HEK293 (cell line): ENCODE measurements around the gene CHMP4B.

ENCODE experiments used
- CTCF ChIA-PET: fragments of 350-600 bp; formaldehyde crosslinking; extraction: SDS; loops from one replicate; lab custom pipeline; 2021; ENCODE audit warnings: antibody characterized with exemption; lab: Yijun Ruan, JAX
- POLR2A ChIA-PET: fragments of 300-600 bp; formaldehyde crosslinking; extraction: SDS; loops from one replicate; lab custom pipeline; 2020; ENCODE audit warnings: antibody characterized with exemption, inconsistent platforms; lab: Yijun Ruan, JAX
- H3K27ac ChIP-seq: fragments of 200-500 bp; sonication (Bioruptor generic); 2 replicates; pipeline ENCODE4 v1.5.1; 2014; ENCODE audit warnings: low read depth, low read length, control low read depth, inconsistent platforms; ENCODE audit errors: extremely low read depth
- H3K36me3 ChIP-seq, 2 experiments: fragments of 200-500 bp in 1 of 2; sonication (Bioruptor generic) in 1 of 2; 1 replicate in 1 of 2; 2 replicates in 1 of 2; pipeline ENCODE4 v1.5.1; 2014 to 2017; ENCODE audit warnings: inconsistent platforms in 2 of 2, low read length in 2 of 2; ENCODE audit not compliant: control insufficient read depth in 2 of 2, insufficient read depth in 1 of 2
- H3K4me1 ChIP-seq: fragments of 200-500 bp; sonication (Bioruptor generic); 2 replicates; pipeline ENCODE4 v1.5.1; 2014; ENCODE audit warnings: mild to moderate bottlenecking, low read length, inconsistent platforms; ENCODE audit not compliant: control insufficient read depth, insufficient read depth
- H3K4me3 ChIP-seq: 2 replicates; pipeline ENCODE4 v1.5.1; 2011; ENCODE audit warnings: low read depth, mild to moderate bottlenecking, control low read depth, low read length, moderate library complexity
- H3K9me3 ChIP-seq: fragments of 200-500 bp; sonication (Bioruptor generic); 2 replicates; pipeline ENCODE4 v1.5.1; 2014; ENCODE audit warnings: low read depth, low read length, inconsistent platforms; ENCODE audit not compliant: control insufficient read depth, insufficient read depth
- GLI4 ChIP-seq: fragments of 450-650 bp; formaldehyde crosslinking; IDR thresholded peaks from 2 replicates; pipeline ENCODE4 v1.5.1; 2016; ENCODE audit warnings: missing biosample characterization, missing genetic modification characterization
- KLF1 ChIP-seq: fragments of 450-650 bp; formaldehyde crosslinking; IDR thresholded peaks from 2 replicates; pipeline ENCODE4 v1.5.1; 2016; ENCODE audit warnings: missing biosample characterization, missing genetic modification characterization
- OSR2 ChIP-seq: fragments of 450-650 bp; formaldehyde crosslinking; IDR thresholded peaks from 2 replicates; pipeline ENCODE4 v1.5.1; 2016; ENCODE audit warnings: missing biosample characterization, missing genetic modification characterization
- ZBTB1 ChIP-seq: fragments of 450-650 bp; formaldehyde crosslinking; IDR thresholded peaks from 2 replicates; pipeline ENCODE4 v1.5.1; 2016; ENCODE audit warnings: missing biosample characterization, missing genetic modification characterization
- ZBTB20 ChIP-seq: fragments of 450-650 bp; formaldehyde crosslinking; IDR thresholded peaks from 2 replicates; pipeline ENCODE4 v1.5.1; 2016; ENCODE audit warnings: missing biosample characterization, missing genetic modification characterization
- ZBTB7A ChIP-seq: fragments of 450-650 bp; formaldehyde crosslinking; IDR thresholded peaks from 2 replicates; pipeline ENCODE4 v1.5.1; 2016; ENCODE audit warnings: low read depth, missing biosample characterization, missing genetic modification characterization
- ZNF16 ChIP-seq: fragments of 450-650 bp; formaldehyde crosslinking; IDR thresholded peaks from 2 replicates; pipeline ENCODE4 v1.5.1; 2016; ENCODE audit warnings: low read depth, missing biosample characterization, missing genetic modification characterization
- ZNF433 ChIP-seq: fragments of 450-650 bp; formaldehyde crosslinking; IDR thresholded peaks from 2 replicates; pipeline ENCODE4 v1.5.1; 2016; ENCODE audit warnings: missing biosample characterization, missing genetic modification characterization, low read depth
- ZNF521 ChIP-seq: fragments of 450-650 bp; formaldehyde crosslinking; IDR thresholded peaks from 2 replicates; pipeline ENCODE4 v1.5.1; 2017; ENCODE audit warnings: missing biosample characterization, mild to moderate bottlenecking, missing genetic modification characterization
- ZNF677 ChIP-seq: fragments of 450-650 bp; IDR thresholded peaks from 2 replicates; pipeline ENCODE4 v1.5.0; 2018; ENCODE audit warnings: missing biosample characterization, mild to moderate bottlenecking, missing genetic modification characterization, moderate library complexity
- ZNF692 ChIP-seq: fragments of 450-650 bp; formaldehyde crosslinking; IDR thresholded peaks from 2 replicates; pipeline ENCODE4 v1.5.1; 2016; ENCODE audit warnings: missing biosample characterization, missing genetic modification characterization
- TF ChIP-seq, protein P1 (sequence below): fragments of 450-650 bp; formaldehyde crosslinking; IDR thresholded peaks from 2 replicates; pipeline ENCODE4; 2016; ENCODE audit warnings: missing biosample characterization, missing genetic modification characterization
- TF ChIP-seq, protein P2 (sequence below): fragments of 450-650 bp; formaldehyde crosslinking; IDR thresholded peaks from 2 replicates; pipeline ENCODE4 v1.5.1; 2016; ENCODE audit warnings: missing biosample characterization, missing genetic modification characterization, low read depth

The CHMP4B gene

GRCh38 chr20:33880396-33880795 is 69.2 kb downstream of the CHMP4B start:
- ChIA-PET POLR2A (no interaction called here), CTCF (interaction anchor here (0.7 kb wide), 1 partner anchor 17 kb away, joined by 3 read pairs; no protein-coding TSS in a partner anchor)
- Histone ChIP-seq H3K36me3 (no peaks in the 10 kb centered on the region), H3K9me3 (no peaks in the 10 kb centered on the region), H3K4me3 (no peak overlapping the region), H3K27ac (no peak overlapping the region), H3K4me1 (no peaks in the 10 kb centered on the region)
- TF ChIP-seq ZNF521 = no peak

GRCh38 chr20:33881989-33882388 is 70.8 kb downstream of the CHMP4B start:
- ChIA-PET POLR2A (interaction anchor here (0.7 kb wide), 1 partner anchor 12 kb away, joined by 5 read pairs; no protein-coding TSS in a partner anchor), CTCF (no interaction called here)
- TF ChIP-seq KLF1 (tag by site-specific recombination) (peak; percentile 40; the same call in 1 of the 2 replicates), ZNF692 (no peak), ZNF433 (tag by site-specific recombination) (no peak), ZBTB1 (tag by site-specific recombination) (no peak), OSR2 (tag by site-specific recombination) (no peak), GLI4 (no peak)
- no peaks in the 10 kb centered on the region for H3K36me3 ChIP-seq
- no peaks in the 10 kb centered on the region for H3K9me3 ChIP-seq
- H3K4me1 ChIP-seq = no peaks in the 10 kb centered on the region
- H3K4me3 ChIP-seq = no peak overlapping the region
- H3K27ac ChIP-seq = no peak overlapping the region

DNA sequence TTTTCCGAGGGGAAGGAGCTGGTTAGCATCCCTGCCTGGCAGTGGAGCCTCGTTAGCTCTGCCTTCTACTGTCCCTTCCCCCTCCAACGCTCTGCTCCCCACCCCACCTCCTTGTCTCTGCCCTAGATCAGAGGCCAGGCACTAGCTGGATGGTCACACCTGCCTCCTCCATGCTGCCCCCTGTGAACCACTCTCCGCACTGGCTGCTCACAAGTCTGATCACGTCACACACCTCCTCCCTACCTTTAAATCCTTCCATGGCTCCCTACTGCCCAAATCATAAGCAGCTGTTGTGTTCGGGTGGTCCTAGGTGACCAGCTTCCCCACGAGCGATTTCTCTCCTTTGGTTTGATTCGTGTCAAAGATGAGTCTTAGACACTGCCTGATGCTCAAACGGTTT is 71.3 kb downstream of the CHMP4B start:
- H3K4me1 ChIP-seq = no peaks in the 10 kb centered on the region
- CTCF ChIA-PET = interaction anchor here (0.6 kb wide), 1 partner anchor 308 kb away, joined by 3 read pairs; no protein-coding TSS in a partner anchor
- POLR2A ChIA-PET = no interaction called here
- no peaks in the 10 kb centered on the region for H3K36me3 ChIP-seq
- no peaks in the 10 kb centered on the region for H3K9me3 ChIP-seq
- no peak overlapping the region for H3K27ac ChIP-seq
- TF ChIP-seq ZNF677 (tag by site-specific recombination) (no peak), ZNF16 (peak; percentile 60; the same call in 1 of the 2 replicates)
- H3K4me3 ChIP-seq = no peak overlapping the region

DNA sequence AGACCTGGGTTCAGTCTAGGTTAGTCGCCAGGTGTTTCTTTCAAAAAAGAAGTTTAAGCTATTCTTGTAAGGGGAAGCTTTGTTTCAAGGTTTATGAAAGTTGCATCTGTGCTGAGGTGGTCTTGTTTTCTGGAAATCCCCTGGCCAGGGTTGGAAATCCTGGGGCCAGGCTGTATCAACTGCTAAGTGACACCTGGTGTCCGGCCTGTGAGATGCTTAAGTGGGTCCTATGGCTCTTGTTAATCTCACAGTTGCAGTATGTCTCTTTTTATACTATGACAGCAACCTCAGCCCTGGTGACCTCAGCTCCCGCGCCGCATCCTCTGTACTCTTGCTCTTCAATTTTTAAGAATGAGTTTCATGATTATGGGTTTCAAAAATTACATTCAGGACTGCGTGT is 72.0 kb downstream of the CHMP4B start:
- Histone ChIP-seq H3K27ac (no peak overlapping the region), H3K36me3 (no peaks in the 10 kb centered on the region), H3K9me3 (no peaks in the 10 kb centered on the region)
- TF ChIP-seq, protein P1, sequence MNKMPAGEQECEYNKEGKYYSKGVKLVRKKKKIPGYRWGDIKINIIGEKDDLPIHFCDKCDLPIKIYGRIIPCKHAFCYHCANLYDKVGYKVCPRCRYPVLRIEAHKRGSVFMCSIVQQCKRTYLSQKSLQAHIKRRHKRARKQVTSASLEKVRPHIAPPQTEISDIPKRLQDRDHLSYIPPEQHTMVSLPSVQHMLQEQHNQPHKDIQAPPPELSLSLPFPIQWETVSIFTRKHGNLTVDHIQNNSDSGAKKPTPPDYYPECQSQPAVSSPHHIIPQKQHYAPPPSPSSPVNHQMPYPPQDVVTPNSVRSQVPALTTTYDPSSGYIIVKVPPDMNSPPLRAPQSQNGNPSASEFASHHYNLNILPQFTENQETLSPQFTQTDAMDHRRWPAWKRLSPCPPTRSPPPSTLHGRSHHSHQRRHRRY (tag by site-specific recombination) = no peak
- TF ChIP-seq, protein P2, sequence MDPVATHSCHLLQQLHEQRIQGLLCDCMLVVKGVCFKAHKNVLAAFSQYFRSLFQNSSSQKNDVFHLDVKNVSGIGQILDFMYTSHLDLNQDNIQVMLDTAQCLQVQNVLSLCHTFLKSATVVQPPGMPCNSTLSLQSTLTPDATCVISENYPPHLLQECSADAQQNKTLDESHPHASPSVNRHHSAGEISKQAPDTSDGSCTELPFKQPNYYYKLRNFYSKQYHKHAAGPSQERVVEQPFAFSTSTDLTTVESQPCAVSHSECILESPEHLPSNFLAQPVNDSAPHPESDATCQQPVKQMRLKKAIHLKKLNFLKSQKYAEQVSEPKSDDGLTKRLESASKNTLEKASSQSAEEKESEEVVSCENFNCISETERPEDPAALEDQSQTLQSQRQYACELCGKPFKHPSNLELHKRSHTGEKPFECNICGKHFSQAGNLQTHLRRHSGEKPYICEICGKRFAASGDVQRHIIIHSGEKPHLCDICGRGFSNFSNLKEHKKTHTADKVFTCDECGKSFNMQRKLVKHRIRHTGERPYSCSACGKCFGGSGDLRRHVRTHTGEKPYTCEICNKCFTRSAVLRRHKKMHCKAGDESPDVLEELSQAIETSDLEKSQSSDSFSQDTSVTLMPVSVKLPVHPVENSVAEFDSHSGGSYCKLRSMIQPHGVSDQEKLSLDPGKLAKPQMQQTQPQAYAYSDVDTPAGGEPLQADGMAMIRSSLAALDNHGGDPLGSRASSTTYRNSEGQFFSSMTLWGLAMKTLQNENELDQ (tag by site-specific recombination) = no peak
- TF ChIP-seq ZBTB7A = no peak
- TF ChIP-seq ZBTB20 = no peak
- TF ChIP-seq, all 188 proteins: peak for 0
- ChIA-PET POLR2A (no interaction called here), CTCF (interaction anchor here (0.6 kb wide), 1 partner anchor 308 kb away, joined by 3 read pairs; no protein-coding TSS in a partner anchor)
- no peaks in the 10 kb centered on the region for H3K4me1 ChIP-seq
- H3K4me3 ChIP-seq = no peak overlapping the region
